WTC11 (cell line): Measurements from ENCODE around the gene LGR4. TPM values are rescaled to one million over a fixed set of nuclear protein-coding genes. Genes with fewer than 3 reads are reported as not detected.

ENCODE experiments used
- ATAC-seq: fragments of 200-7000 bp; cut with Tn5 transposase; 2 replicates; pipeline ENCODE4 v1.10.0; 2021; ENCODE audit warnings: mild to moderate bottlenecking, moderate library complexity
- CTCF ChIA-PET: fragments of 300-600 bp; sonication (Branson Sonifier 250); formaldehyde crosslinking; loops from one replicate; lab custom pipeline; 2021; ENCODE audit warnings: antibody characterized with exemption; lab: Charles Lee
- POLR2A ChIA-PET: fragments of 350-600 bp; sonication (Branson Sonifier 250); formaldehyde crosslinking; loops from one replicate; lab custom pipeline; 2021; ENCODE audit warnings: antibody characterized with exemption; lab: Charles Lee
- DNase-seq: peaks from one replicate; pipeline ENCODE4 v3.0.0; 2021; ENCODE audit warnings: low spot score
- H3K27ac Mint-ChIP-seq: 2 replicates; pipeline ENCODE4 v1.8.0; 2021; ENCODE audit warnings: mixed read lengths
- H3K27me3 Mint-ChIP-seq: 2 replicates; pipeline ENCODE4 v1.8.0; 2021; ENCODE audit warnings: low read depth, mild to moderate bottlenecking, moderate library complexity, mixed read lengths
- H3K36me3 Mint-ChIP-seq: 2 replicates; pipeline ENCODE4 v1.8.0; 2021; ENCODE audit warnings: mixed read lengths
- H3K4me1 Mint-ChIP-seq: 2 replicates; pipeline ENCODE4 v1.8.0; 2022; ENCODE audit warnings: mixed read lengths
- H3K4me3 Mint-ChIP-seq: 2 replicates; pipeline ENCODE4 v1.8.0; 2021; ENCODE audit warnings: mild to moderate bottlenecking, moderate library complexity, mixed read lengths
- H3K9me3 Mint-ChIP-seq: 2 replicates; pipeline ENCODE4 v1.8.0; 2021; ENCODE audit warnings: mixed read lengths
- CREM ChIP-seq: sonication (generic); formaldehyde crosslinking; IDR thresholded peaks from 2 replicates; pipeline ENCODE4 v1.8.1; 2022; ENCODE audit warnings: mild to moderate bottlenecking, missing genetic modification reagents, moderate library complexity
- ELF4 ChIP-seq: sonication (generic); formaldehyde crosslinking; IDR thresholded peaks from 2 replicates; pipeline ENCODE4 v1.8.1; 2022; ENCODE audit warnings: low read depth, mild to moderate bottlenecking, moderate library complexity, missing genetic modification reagents
- ETV6 ChIP-seq: sonication (generic); formaldehyde crosslinking; IDR thresholded peaks from 2 replicates; pipeline ENCODE4 v1.8.1; 2022; ENCODE audit warnings: mild to moderate bottlenecking, missing genetic modification reagents
- FOXK1 ChIP-seq: sonication (generic); formaldehyde crosslinking; IDR thresholded peaks from 2 replicates; pipeline ENCODE4 v1.8.0; 2022; ENCODE audit warnings: mild to moderate bottlenecking, moderate library complexity, missing genetic modification reagents
- GABPB1 ChIP-seq: sonication (generic); formaldehyde crosslinking; IDR thresholded peaks from 2 replicates; pipeline ENCODE4 v1.8.1; 2023; ENCODE audit warnings: mild to moderate bottlenecking, missing genetic modification reagents
- GRHL2 ChIP-seq: fragments of 250-450 bp; sonication (Bioruptor Pico); IDR thresholded peaks from 2 replicates; pipeline ENCODE4 v1.8.0; 2022; ENCODE audit warnings: mild to moderate bottlenecking, moderate library complexity; ENCODE audit not compliant: insufficient replicate concordance, severe bottlenecking
- HMGXB4 ChIP-seq: sonication (generic); formaldehyde crosslinking; IDR thresholded peaks from 2 replicates; pipeline ENCODE4 v1.8.1; 2023; ENCODE audit warnings: mild to moderate bottlenecking, moderate library complexity, missing genetic modification reagents
- IRF2 ChIP-seq: sonication (generic); formaldehyde crosslinking; IDR thresholded peaks from 2 replicates; pipeline ENCODE4 v1.8.0; 2022; ENCODE audit warnings: low read depth, missing genetic modification reagents, borderline replicate concordance
- JUN ChIP-seq: sonication (generic); formaldehyde crosslinking; IDR thresholded peaks from 2 replicates; pipeline ENCODE4 v1.8.0; 2023; ENCODE audit warnings: mild to moderate bottlenecking, missing genetic modification reagents
- KAT7 ChIP-seq: sonication (generic); formaldehyde crosslinking; IDR thresholded peaks from 2 replicates; pipeline ENCODE4 v1.8.1; 2023; ENCODE audit warnings: missing genetic modification reagents, mild to moderate bottlenecking, borderline replicate concordance
- MAX ChIP-seq: sonication (generic); formaldehyde crosslinking; IDR thresholded peaks from 2 replicates; pipeline ENCODE4 v1.8.0; 2022; ENCODE audit warnings: mild to moderate bottlenecking, missing genetic modification reagents
- MXD4 ChIP-seq: fragments of 250-450 bp; sonication (Bioruptor Pico); IDR thresholded peaks from 2 replicates; pipeline ENCODE4 v1.8.0; 2021; ENCODE audit warnings: mild to moderate bottlenecking, moderate library complexity, borderline replicate concordance
- NFE2L1 ChIP-seq: sonication (generic); formaldehyde crosslinking; IDR thresholded peaks from 2 replicates; pipeline ENCODE4 v1.8.1; 2023; ENCODE audit warnings: missing genetic modification reagents
- SOX15 ChIP-seq: fragments of 250-450 bp; sonication (Bioruptor Pico); IDR thresholded peaks from 2 replicates; pipeline ENCODE4 v1.9.0; 2021; ENCODE audit warnings: mild to moderate bottlenecking
- SP1 ChIP-seq: sonication (generic); formaldehyde crosslinking; conservative IDR thresholded peaks from 2 replicates; pipeline ENCODE4 v1.8.1; 2022; ENCODE audit warnings: missing genetic modification reagents
- TEAD1 ChIP-seq: sonication (generic); formaldehyde crosslinking; IDR thresholded peaks from 2 replicates; pipeline ENCODE4 v1.8.0; 2022; ENCODE audit warnings: mild to moderate bottlenecking, missing genetic modification reagents
- TP53 ChIP-seq: sonication (generic); formaldehyde crosslinking; IDR thresholded peaks from 2 replicates; pipeline ENCODE4 v1.8.1; 2023; ENCODE audit warnings: mild to moderate bottlenecking, missing genetic modification reagents
- ZNF317 ChIP-seq: sonication (generic); formaldehyde crosslinking; IDR thresholded peaks from 2 replicates; pipeline ENCODE4 v1.8.1; 2023; ENCODE audit warnings: low read depth, mild to moderate bottlenecking, moderate library complexity, missing genetic modification reagents, borderline replicate concordance
- ZNF396 ChIP-seq: fragments of 250-450 bp; sonication (Bioruptor Pico); IDR thresholded peaks from 2 replicates; pipeline ENCODE4 v1.8.0; 2021; ENCODE audit warnings: mild to moderate bottlenecking, moderate library complexity, borderline replicate concordance
- ZNF416 ChIP-seq: fragments of 250-450 bp; sonication (Bioruptor Pico); IDR thresholded peaks from 2 replicates; pipeline ENCODE4 v1.9.0; 2021; ENCODE audit warnings: mild to moderate bottlenecking, inconsistent platforms
- ZNF512 ChIP-seq: sonication (generic); formaldehyde crosslinking; IDR thresholded peaks from 2 replicates; pipeline ENCODE4 v1.8.1; 2022; ENCODE audit warnings: missing genetic modification reagents, borderline replicate concordance
- total RNA-seq: library from RNA; stranded (reverse); gene quantifications from 3 replicates; pipeline ENCODE4 v1.2.3, GENCODE V29; 2021
- TF ChIP-seq, protein P1 (sequence below): sonication (generic); formaldehyde crosslinking; conservative IDR thresholded peaks from 2 replicates; pipeline ENCODE4 v1.8.1; 2023; ENCODE audit warnings: mild to moderate bottlenecking, low read depth, missing genetic modification reagents, moderate library complexity
- TF ChIP-seq, protein P2 (sequence below): fragments of 250-450 bp; sonication (Bioruptor Pico); IDR thresholded peaks from 2 replicates; pipeline ENCODE4 v1.8.0; 2021; ENCODE audit warnings: mild to moderate bottlenecking

LGR4 gene
- total RNA-seq, 1 experiment from 2014 or later, result 53.8 TPM

- TF ChIP-seq ETV6 (CRISPR knock-in tag), result no peak
- TF ChIP-seq, all 79 proteins: peak for 0
- ChIA-PET POLR2A (no interaction called here), CTCF (no interaction called here)
- Mint-ChIP-seq H3K36me3 (peaks cover 26% of the 10 kb centered on the region), H3K9me3 (no peaks in the 10 kb centered on the region), H3K4me3 (no peak overlapping the region), H3K27me3 (no peaks in the 10 kb centered on the region), H3K27ac (peak overlapping the region; percentile 75), H3K4me1 (peaks cover 8% of the 10 kb centered on the region)
- ATAC-seq (no peak), DNase-seq (no peak)
Measured at GRCh38 chr11:27367881-27368280, 104.7 kb downstream of the LGR4 start.

- TF ChIP-seq KAT7 (CRISPR knock-in tag), result no peak; the same call in 1 of the 2 replicates
- no peak for TF ChIP-seq FOXK1 (CRISPR knock-in tag)
- peak overlapping the region; percentile 83 for H3K4me3 Mint-ChIP-seq
- H3K27me3 Mint-ChIP-seq, result no peaks in the 10 kb centered on the region
- POLR2A ChIA-PET, result interaction anchor here (0.8 to 1.4 kb wide), 2 partner anchors 49 to 80 kb away, joined by 3 to 5 read pairs; no protein-coding TSS in a partner anchor
- no peaks in the 10 kb centered on the region for H3K9me3 Mint-ChIP-seq
- H3K27ac Mint-ChIP-seq, result peak overlapping the region; percentile 11
- no peak for DNase-seq
- H3K4me1 Mint-ChIP-seq, result peaks cover 28% of the 10 kb centered on the region
- CTCF ChIA-PET, result interaction anchor here (1.0 to 1.4 kb wide), 2 partner anchors 122 to 180 kb away, joined by 3 to 4 read pairs; no protein-coding TSS in a partner anchor
- peak; percentile 9 for ATAC-seq
- H3K36me3 Mint-ChIP-seq, result peaks cover 4% of the 10 kb centered on the region
Measured at GRCh38 chr11:27363576-27364117, 108.9 kb downstream of the LGR4 start.

- Mint-ChIP-seq H3K4me1 (peaks cover 32% of the 10 kb centered on the region), H3K4me3 (peak within 1 kb of the TSS; percentile 83), H3K9me3 (no peaks in the 10 kb centered on the region), H3K36me3 (peaks cover 4% of the 10 kb centered on the region), H3K27ac (peak within 1 kb of the TSS; percentile 93), H3K27me3 (no peaks in the 10 kb centered on the region)
- peak; percentile 92 for DNase-seq
- peak; percentile 96 for ATAC-seq
- ChIA-PET POLR2A (interaction anchor here (0.8 to 1.4 kb wide), 2 partner anchors 48 to 81 kb away, joined by 3 to 5 read pairs; no protein-coding TSS in a partner anchor), CTCF (interaction anchor here (0.6 to 1.4 kb wide), 3 partner anchors 12 to 179 kb away, joined by 3 to 4 read pairs (median 3); no protein-coding TSS in a partner anchor)
- TF ChIP-seq JUN (CRISPR knock-in tag) (peak; percentile 36; the same call in 1 of the 2 replicates), NFE2L1 (CRISPR knock-in tag) (no peak), IRF2 (no peak), ZNF512 (CRISPR knock-in tag) (no peak), TEAD1 (CRISPR knock-in tag) (peak; percentile 86), HMGXB4 (CRISPR knock-in tag) (peak; percentile 88), GRHL2 (CRISPR knock-in tag) (no peak), ZNF396 (no peak), ZNF416 (CRISPR knock-in tag) (peak; percentile 85), SP1 (CRISPR knock-in tag) (no peak; the same call in 1 of the 2 replicates), ELF4 (CRISPR knock-in tag) (no peak), SOX15 (CRISPR knock-in tag) (no peak), GABPB1 (CRISPR knock-in tag) (peak; percentile 67), KAT7 (CRISPR knock-in tag) (peak; percentile 62; the same call in 1 of the 2 replicates), MXD4 (CRISPR knock-in tag) (no peak), TP53 (no peak), CREM (CRISPR knock-in tag) (peak; percentile 59; the same call in 1 of the 2 replicates), MAX (CRISPR knock-in tag) (peak; percentile 86), ZNF317 (no peak)
- TF ChIP-seq, protein P1, sequence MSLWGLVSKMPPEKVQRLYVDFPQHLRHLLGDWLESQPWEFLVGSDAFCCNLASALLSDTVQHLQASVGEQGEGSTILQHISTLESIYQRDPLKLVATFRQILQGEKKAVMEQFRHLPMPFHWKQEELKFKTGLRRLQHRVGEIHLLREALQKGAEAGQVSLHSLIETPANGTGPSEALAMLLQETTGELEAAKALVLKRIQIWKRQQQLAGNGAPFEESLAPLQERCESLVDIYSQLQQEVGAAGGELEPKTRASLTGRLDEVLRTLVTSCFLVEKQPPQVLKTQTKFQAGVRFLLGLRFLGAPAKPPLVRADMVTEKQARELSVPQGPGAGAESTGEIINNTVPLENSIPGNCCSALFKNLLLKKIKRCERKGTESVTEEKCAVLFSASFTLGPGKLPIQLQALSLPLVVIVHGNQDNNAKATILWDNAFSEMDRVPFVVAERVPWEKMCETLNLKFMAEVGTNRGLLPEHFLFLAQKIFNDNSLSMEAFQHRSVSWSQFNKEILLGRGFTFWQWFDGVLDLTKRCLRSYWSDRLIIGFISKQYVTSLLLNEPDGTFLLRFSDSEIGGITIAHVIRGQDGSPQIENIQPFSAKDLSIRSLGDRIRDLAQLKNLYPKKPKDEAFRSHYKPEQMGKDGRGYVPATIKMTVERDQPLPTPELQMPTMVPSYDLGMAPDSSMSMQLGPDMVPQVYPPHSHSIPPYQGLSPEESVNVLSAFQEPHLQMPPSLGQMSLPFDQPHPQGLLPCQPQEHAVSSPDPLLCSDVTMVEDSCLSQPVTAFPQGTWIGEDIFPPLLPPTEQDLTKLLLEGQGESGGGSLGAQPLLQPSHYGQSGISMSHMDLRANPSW (CRISPR knock-in tag), result no peak
- TF ChIP-seq, protein P2, sequence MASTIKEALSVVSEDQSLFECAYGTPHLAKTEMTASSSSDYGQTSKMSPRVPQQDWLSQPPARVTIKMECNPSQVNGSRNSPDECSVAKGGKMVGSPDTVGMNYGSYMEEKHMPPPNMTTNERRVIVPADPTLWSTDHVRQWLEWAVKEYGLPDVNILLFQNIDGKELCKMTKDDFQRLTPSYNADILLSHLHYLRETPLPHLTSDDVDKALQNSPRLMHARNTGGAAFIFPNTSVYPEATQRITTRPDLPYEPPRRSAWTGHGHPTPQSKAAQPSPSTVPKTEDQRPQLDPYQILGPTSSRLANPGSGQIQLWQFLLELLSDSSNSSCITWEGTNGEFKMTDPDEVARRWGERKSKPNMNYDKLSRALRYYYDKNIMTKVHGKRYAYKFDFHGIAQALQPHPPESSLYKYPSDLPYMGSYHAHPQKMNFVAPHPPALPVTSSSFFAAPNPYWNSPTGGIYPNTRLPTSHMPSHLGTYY, result peak; percentile 87; the same call in 1 of the 2 replicates
Measured at GRCh38 chr11:27362749-27363575, 109.6 kb downstream of the LGR4 start, which contains the start of gene CCDC34. Gene CCDC34, minus strand, starts transcription at chr11:27363215. Its CDS starts 21 bp downstream, at chr11:27363194.
